Amniotic stem cell (primary cell): Measurements from ENCODE around the gene MYOG.

ENCODE experiments used
- DNase-seq: peaks from one replicate; lab custom pipeline; 2025; lab: John Stamatoyannopoulos, UW

MYOG gene

GRCh38 chr1:203046984-203047630 lies 38.7 kb downstream of the MYOG start:
- DNase-seq, result peak; percentile 76

- no peak for DNase-seq
Observed at GRCh38 chr1:203045821-203046594, 39.8 kb downstream of the MYOG start.

- no peak for DNase-seq
Observed at GRCh38 chr1:203045336-203045735, 40.5 kb downstream of the MYOG start.

- DNase-seq, result no peak
Observed at GRCh38 chr1:203044546-203045250, 41.1 kb downstream of the MYOG start.

DNA sequence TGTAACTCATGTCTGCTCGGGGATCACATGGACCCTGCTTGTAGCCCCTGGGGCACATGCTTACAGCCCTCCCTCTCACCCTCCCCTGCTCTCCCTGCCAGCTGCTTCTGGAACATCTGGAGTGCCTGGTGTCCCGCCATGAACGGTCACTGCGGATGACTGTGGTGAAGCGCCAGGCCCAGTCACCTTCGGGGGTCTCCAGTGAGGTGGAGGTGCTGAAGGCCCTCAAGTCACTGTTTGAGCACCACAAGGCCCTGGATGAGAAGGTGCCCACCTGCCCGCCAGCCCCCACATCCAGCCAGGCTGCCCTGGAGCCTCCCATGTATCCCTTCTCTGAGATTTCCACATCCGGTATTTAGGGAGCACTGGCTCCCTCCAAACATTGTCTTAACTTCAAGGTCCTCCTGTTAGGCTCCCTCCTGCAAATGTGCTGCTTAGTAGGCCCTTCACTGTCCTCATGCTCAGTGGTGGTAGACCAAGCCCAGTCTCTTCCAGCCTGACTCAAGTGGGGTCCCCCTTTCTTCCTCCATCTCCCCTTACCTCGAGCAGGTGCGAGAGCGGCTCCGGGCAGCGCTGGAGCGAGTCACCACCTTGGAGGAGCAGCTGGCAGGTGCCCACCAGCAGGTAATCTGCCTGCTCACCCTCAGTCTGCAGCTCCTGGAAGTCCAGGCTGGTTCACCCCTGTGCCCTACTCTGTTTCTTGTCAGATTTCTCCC lies 41.8 kb downstream of the MYOG start:
- DNase-seq, result no peak

DNA sequence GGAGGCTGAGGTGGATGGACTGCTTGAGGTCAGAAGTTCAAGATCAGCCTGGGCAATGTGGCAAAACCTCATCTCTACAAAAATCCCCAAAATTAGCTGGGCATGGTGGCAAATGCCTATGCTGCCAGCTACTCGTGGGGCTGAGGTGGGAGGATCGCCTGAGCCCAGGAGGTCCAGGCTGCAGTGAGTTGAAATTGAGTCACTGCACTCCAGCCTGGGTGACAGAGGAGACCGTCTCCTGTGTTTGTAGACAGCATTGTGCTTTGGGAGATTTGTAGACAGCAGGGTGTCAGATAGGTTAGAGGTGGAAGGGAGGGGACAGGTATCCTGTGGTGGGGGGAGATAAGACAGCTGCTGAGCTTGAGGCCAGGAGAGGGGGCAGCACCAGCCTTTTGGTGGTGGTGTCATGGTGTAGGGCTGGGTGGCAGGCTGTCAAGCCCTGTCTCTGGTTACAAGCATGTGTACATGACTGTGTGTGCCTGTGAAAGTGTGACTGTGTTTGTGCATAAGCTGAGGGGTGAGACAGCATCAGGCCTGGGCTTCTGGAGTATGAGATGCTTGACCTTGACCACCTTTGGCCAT lies 44.4 kb downstream of the MYOG start:
- DNase-seq, result no peak

- DNase-seq, result no peak
Observed at GRCh38 chr1:203040513-203041275, 45.1 kb downstream of the MYOG start.

GRCh38 chr1:203039609-203040512 lies 46.0 kb downstream of the MYOG start:
- no peak for DNase-seq

- DNase-seq, result peak; percentile 42
Observed at GRCh38 chr1:203038891-203039608, 46.8 kb downstream of the MYOG start.

- peak; percentile 59 for DNase-seq
Observed at GRCh38 chr1:203038217-203038741, 47.5 kb downstream of the MYOG start.

DNA sequence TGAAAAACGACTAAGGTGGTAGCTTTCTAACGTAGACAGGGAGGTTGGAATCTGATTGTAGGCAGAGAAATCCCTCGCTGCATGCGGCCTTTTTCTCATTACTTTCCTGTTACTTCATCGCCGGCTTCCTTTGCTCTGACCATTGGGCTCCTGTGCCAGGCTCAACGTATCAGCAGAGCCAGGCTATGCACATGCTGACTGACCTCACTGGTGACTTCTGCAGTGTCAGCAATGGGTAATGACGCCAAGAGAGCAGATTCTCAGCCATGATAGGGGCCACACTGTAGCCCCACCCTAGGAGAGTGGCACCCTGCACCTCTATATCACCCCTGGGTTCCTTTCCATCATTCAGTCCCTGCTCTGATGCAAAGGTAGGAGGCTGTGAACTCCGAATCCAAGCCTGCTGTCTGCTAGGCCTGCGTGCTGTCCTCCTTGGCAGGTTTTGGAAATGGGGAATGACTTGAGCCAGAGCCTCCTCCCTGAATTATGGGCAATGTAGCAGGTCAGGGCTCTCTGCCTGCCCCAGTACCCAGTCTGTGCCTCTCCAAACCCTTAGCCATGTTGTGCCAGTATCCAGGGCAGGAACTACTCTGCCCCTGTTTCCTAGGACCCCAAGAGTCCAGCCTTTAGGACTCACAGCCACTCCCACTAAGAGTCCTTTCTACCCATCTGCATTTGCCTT lies 48.2 kb downstream of the MYOG start:
- no peak for DNase-seq

DNA sequence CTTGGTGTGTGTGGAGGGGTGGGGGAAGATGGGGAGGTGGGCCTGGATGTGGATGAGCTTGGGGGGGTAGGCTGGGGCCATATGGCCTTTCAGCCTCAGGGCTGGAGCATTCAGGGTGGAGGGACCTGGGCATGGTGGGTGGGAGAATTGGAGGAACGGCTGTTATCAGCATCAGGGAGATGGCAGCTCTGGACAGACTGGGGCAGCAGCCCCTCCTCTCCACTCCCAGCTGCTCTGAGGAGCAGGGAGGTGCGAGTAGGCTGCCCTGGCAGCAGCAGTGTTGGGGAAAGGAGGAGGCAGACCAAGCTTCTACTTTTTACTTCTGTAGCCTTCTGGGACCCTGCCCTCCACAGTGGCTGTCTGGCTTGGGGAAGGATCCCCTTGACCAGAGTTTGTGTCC lies 49.3 kb downstream of the MYOG start:
- DNase-seq, result no peak

DNA sequence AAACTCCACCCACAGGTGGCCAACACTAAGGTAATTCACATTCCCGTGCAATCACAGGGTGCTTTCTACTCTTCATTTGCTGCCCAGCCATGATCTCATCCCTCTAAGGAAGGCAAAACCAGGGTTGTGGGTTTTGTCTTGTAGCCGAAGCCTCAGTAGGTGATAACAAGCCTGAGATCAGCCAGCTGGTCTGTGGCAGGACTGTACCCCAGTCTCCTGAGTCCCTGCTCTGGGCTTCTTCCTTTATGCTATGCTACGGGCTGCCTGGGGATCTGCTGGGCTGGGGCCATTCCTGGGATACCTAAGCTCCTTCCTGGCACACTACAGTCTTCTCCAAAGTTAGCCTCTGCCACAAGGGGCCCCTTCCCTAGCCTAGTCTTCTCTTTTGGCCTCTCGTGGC lies 49.7 kb downstream of the MYOG start:
- DNase-seq, result no peak

DNA sequence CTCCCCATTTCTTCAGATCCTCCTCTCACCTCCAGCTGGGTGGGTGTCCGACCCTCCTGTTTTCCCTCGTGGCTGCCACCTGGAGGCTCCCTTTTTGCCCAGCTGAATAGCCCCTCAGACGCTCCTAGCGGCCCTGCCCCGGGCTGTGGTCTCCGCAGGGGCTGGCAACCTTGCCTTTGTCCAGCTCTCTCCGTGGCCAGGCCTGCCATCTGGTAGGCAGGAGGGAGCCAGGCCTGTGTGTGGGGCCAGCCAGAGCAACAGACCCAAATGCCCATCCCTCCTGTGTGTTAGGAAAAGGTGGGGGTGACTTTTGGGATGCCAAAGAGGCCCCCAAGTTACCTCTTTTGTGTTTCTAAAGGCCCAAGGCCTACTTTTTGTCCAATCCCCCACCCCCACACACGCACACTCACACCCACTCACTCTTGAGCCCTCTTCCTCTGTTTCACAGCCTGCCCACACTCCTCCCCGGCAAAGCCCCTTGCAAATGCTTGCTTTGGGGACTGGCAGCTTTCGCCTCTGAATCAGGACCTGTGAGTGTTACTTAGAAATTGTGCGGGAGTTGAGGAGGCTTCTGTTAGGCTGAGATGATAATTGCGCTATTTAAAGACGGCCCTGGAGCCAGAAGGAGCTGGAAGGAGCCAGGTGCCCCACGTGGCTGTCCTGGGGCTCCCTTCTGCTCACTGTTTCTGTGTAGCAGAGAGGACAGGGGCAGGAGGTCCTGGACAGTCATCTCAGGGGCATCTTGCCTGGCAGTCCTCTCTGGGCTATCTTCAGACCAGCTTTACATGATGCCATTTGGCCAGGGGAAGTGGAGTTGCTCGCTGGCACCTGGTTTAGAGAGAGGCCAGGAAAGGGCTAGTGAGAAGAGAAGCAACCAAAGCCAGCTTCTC lies 50.5 kb downstream of the MYOG start:
- no peak for DNase-seq

DNA sequence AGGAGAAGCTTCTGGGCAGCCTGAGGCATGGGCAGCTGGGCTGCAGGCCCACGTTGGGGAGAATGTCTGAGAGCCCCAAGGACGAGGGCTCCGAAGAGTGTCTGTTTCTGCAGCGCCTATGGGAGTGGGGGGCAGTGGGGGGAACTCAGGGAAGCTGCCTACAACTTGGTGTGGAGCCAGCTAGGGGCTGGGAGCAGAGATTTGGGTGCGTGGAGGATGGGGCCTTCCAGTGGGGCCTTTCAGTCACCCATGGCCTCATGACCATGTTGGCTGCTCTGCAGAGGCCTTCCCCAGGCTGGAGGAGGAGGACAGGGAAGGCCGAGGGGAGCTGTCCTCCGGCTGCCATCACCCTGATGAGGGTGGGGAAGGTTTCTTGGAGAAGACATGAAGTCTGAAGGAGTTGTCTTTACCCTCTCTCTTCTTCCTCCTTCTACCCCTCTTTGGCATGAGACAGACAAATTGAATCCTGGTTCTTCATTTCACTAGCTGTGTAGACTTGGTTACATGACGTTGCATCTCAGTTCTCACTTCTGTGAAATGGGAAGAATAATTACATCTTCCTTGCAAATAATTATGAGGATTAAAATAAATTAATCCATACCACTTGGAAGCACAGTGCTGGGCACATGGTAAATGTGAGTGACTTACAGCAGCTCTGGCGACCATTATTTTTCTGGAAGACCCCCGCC lies 51.2 kb downstream of the MYOG start:
- no peak for DNase-seq

DNA sequence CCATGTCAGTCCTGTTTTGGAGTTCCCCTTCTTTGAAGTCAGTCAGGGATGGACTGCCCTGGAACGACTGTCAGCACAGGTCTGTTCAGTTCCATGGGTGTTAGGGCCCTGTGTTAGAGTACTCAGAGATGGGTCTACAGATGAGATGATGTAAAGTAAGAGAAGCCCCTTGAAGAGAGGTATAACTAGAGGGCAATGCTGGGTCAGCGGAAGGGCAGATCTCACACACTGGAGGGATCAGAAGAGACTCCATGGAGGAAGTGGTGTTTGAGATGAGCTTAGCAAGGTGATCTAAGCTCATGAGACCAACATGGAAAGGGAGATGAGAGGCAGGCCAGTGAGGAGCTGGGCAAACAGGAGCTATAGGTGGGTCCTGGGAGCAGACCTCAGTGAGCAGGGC lies 51.9 kb downstream of the MYOG start:
- DNase-seq, result no peak

DNA sequence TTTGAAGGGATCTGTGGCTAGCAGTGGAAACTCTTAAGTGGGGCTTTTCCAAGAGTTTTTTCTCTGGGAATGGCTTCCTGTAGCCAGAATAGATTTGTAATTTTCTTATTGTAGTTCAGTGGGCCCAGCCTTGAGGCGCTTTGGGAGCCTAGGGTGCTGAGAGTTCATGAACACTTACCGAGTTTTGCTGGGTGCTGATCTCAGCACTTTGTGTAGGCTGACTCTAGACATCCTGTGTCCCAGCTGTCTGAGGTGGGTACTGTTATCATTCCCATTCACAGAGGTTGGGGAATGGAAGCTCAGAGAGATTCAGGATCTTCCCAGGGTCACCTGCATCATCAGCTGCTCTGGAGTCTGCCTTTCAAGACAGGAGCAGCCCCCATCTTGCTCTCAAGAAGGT lies 52.5 kb downstream of the MYOG start:
- no peak for DNase-seq
